Epithelial cell of esophagus (primary cell): ENCODE data around the gene MDM2.

Experiments
- DNase-seq: peaks from one replicate; pipeline ENCODE4 v3.0.0; 2010; ENCODE audit warnings: low read depth
- H3K4me3 ChIP-seq: 2 replicates; pipeline ENCODE4 v1.5.1; 2011; ENCODE audit warnings: mild to moderate bottlenecking, low read length, control low read depth
- CTCF ChIP-seq: IDR thresholded peaks from 2 replicates; pipeline ENCODE4 v1.5.1; 2011; ENCODE audit warnings: low read depth, mild to moderate bottlenecking, low read length, control low read depth, inconsistent platforms; ENCODE audit not compliant: insufficient read depth; ENCODE audit errors: missing control alignments

The MDM2 gene

GRCh38 chr12:68765696-68766095, 42.3 kb upstream of the MDM2 start:
- H3K4me3 ChIP-seq = no peak overlapping the region
- TF ChIP-seq CTCF = no peak
- no peak for DNase-seq

DNA sequence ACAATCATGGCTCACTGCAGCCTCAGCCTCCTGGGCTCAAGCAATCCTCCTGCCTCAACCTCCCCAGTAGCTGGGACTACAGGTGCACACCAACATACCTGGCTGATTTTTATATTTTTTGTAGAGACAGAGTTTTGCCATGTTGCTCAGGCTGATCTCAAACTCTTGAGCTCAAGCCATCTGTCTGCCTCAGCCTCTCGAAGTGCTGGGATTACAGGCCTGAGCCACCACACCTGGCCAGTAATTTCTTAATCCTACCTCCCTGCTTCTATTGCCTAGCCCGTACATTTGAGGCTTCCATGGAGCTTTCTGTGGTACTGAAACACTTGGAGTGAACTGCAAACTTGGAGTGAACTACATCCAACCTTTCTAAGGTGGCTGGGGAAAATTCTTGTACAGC, 41.3 kb upstream of the MDM2 start:
- no peak for TF ChIP-seq CTCF
- DNase-seq = no peak
- H3K4me3 ChIP-seq = no peak overlapping the region

DNA sequence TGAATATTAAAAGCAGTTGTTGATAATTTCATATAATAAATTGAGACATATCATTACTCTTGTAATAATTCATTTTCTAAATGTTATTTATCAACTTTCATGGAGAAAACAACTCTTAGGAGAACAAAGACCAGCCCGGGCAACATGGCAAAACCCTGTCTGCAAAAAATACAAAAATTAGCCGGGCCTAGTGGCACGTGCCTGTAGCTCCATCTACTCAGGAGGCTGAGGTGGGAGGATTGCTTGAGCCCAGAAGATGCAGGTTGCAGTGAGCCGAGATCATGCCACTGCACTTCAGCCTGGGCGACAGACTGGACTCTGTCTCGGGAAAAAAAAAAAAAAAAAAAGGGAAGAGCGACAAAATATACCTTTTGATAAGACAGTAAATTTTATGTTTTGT, 40.8 kb upstream of the MDM2 start:
- DNase-seq = no peak
- no peak for TF ChIP-seq CTCF
- H3K4me3 ChIP-seq = no peak overlapping the region

GRCh38 chr12:68768431-68768939, 39.5 kb upstream of the MDM2 start:
- no peak for DNase-seq
- no peak overlapping the region for H3K4me3 ChIP-seq
- TF ChIP-seq CTCF = no peak

GRCh38 chr12:68769941-68770340, 38.0 kb upstream of the MDM2 start:
- no peak for TF ChIP-seq CTCF
- no peak overlapping the region for H3K4me3 ChIP-seq
- DNase-seq = no peak

GRCh38 chr12:68771223-68771925, 36.6 kb upstream of the MDM2 start:
- DNase-seq = no peak
- H3K4me3 ChIP-seq = no peak overlapping the region
- TF ChIP-seq CTCF = no peak

DNA sequence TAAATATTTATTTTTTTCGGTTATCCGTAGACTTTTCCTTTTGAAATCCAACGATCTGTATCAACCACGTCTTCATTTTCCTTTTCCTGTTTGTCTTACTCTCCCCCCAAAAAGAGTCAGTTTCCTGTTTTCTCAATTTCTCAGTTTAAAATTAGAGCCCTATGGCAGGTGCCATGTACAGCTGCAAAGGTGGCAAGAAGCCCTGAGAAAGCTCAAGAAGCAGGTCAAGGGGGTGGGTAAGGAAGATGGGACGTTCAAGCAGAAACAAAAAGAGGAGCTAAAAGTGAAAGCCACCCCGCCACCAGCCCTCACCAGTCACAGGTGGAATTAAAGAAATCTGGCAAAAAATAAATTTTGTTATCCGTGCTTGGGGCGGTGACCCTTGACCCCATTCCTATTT, 35.3 kb upstream of the MDM2 start:
- DNase-seq = no peak
- TF ChIP-seq CTCF = no peak
- no peak overlapping the region for H3K4me3 ChIP-seq
